SK-N-SH (cell line): ENCODE measurements around the gene CDK13. TPM values are rescaled to one million over a fixed set of nuclear protein-coding genes. Genes with fewer than 3 reads are reported as not detected.

ENCODE experiments used
- CTCF ChIA-PET: fragments of 300-600, 350-600 bp; formaldehyde crosslinking; extraction: SDS; loops from one replicate; lab custom pipeline; 2021; lab: Yijun Ruan, JAX
- POLR2A ChIA-PET: fragments of 350-600 bp; sonication (Branson Sonifier 250); formaldehyde crosslinking; extraction: SDS; loops from one replicate; lab custom pipeline; 2020; ENCODE audit warnings: antibody characterized with exemption, inconsistent platforms; lab: Yijun Ruan, JAX
- DNase-seq: peaks from one replicate; pipeline ENCODE4 v3.0.0; 2012
- H2AFZ ChIP-seq: fragments of 200-600 bp; sonication (generic); 2 replicates; pipeline ENCODE4 v1.8.1; 2016; ENCODE audit warnings: antibody characterized with exemption, mild to moderate bottlenecking, low read depth
- H3F3A ChIP-seq: fragments of 200-600 bp; sonication (generic); replicated peaks from 2 replicates; pipeline ENCODE3; 2016; ENCODE audit warnings: antibody characterized with exemption, mild to moderate bottlenecking; ENCODE audit not compliant: insufficient read depth
- H3K27ac ChIP-seq, 2 experiments: fragments of 200-500 bp in 1 of 2; fragments of 200-600 bp in 1 of 2; sonication (Bioruptor generic) in 1 of 2; sonication (generic), shearing (Covaris generic) in 1 of 2; 2 replicates each; pipeline versions ENCODE4 v1.5.1 to v1.6.1; 2014 to 2016; ENCODE audit warnings: low read depth in 2 of 2, inconsistent platforms in 1 of 2, low read length in 1 of 2, mild to moderate bottlenecking in 1 of 2, mixed read lengths in 1 of 2
- H3K27me3 ChIP-seq: fragments of 200-600 bp; sonication (generic), shearing (Covaris generic); 2 replicates; pipeline ENCODE4 v1.6.1; 2016; ENCODE audit warnings: mixed run types; ENCODE audit not compliant: insufficient read depth
- H3K36me3 ChIP-seq, 2 experiments: fragments of 200-500 bp in 1 of 2; fragments of 200-600 bp in 1 of 2; sonication (Bioruptor generic) in 1 of 2; sonication (generic) in 1 of 2; replicated peaks in 1 of 2; 2 replicates each; pipeline versions ENCODE3 to v1.5.1; 2014 to 2016; ENCODE audit warnings: low read length in 1 of 2, mild to moderate bottlenecking in 1 of 2; ENCODE audit not compliant: insufficient read depth in 2 of 2, control insufficient read depth in 1 of 2
- H3K4me1 ChIP-seq, 2 experiments: fragments of 200-500 bp in 1 of 2; fragments of 200-600 bp in 1 of 2; sonication (Bioruptor generic) in 1 of 2; sonication (generic), shearing (Covaris generic) in 1 of 2; 2 replicates each; pipeline versions ENCODE4 v1.5.1 to v1.6.1; 2014 to 2016; ENCODE audit warnings: low read depth in 1 of 2, low read length in 1 of 2, mixed run types in 1 of 2; ENCODE audit not compliant: insufficient read depth in 2 of 2, control insufficient read depth in 1 of 2
- H3K4me2 ChIP-seq: fragments of 200-600 bp; sonication (generic), shearing (Covaris generic); 2 replicates; pipeline ENCODE4 v1.6.1; 2017; ENCODE audit warnings: mixed run types
- H3K4me3 ChIP-seq, 2 experiments: fragments of 200-500 bp in 1 of 2; fragments of 200-600 bp in 1 of 2; sonication (Bioruptor generic) in 1 of 2; sonication (generic), shearing (Covaris generic) in 1 of 2; 2 replicates each; pipeline versions ENCODE4 v1.5.1 to v1.8.1; 2014 to 2016; ENCODE audit warnings: low read depth in 2 of 2, inconsistent platforms in 1 of 2, low read length in 1 of 2, mild to moderate bottlenecking in 1 of 2, mixed read lengths in 1 of 2, moderate library complexity in 1 of 2
- H3K79me2 ChIP-seq: fragments of 200-600 bp; sonication (generic); 2 replicates; pipeline ENCODE4 v1.8.1; 2017; ENCODE audit warnings: mild to moderate bottlenecking; ENCODE audit not compliant: insufficient read depth
- H3K9ac ChIP-seq: fragments of 200-600 bp; sonication (generic); 2 replicates; pipeline ENCODE4 v1.6.1; 2017; ENCODE audit warnings: mixed run types
- H3K9me2 ChIP-seq: fragments of 200-600 bp; sonication (generic); 2 replicates; pipeline ENCODE4 v1.6.1; 2017; ENCODE audit warnings: mixed run types
- H3K9me3 ChIP-seq: fragments of 200-600 bp; sonication (generic); 2 replicates; pipeline ENCODE4 v1.6.1; 2017; ENCODE audit warnings: mixed run types, mild to moderate bottlenecking, moderate library complexity
- H4K20me1 ChIP-seq: fragments of 200-600 bp; sonication (generic); 2 replicates; pipeline ENCODE4 v1.6.1; 2017; ENCODE audit warnings: mild to moderate bottlenecking, mixed run types; ENCODE audit not compliant: insufficient read depth
- ELF1 ChIP-seq: IDR thresholded peaks from 2 replicates; pipeline ENCODE4 v1.4.0; 2012
- EP300 ChIP-seq, 2 experiments: IDR thresholded peaks; 2 replicates each; pipeline versions ENCODE4 v1.4.0 to v1.6.1; 2012; ENCODE audit warnings: borderline replicate concordance in 1 of 2, low read depth in 1 of 2, low read length in 1 of 2
- EZH2phosphoT487 ChIP-seq: fragments of 200-600 bp; sonication (generic); IDR thresholded peaks from 2 replicates; pipeline ENCODE4 v1.6.1; 2017; ENCODE audit warnings: low read depth, mixed run types, mild to moderate bottlenecking, antibody characterized with exemption, moderate library complexity, borderline replicate concordance
- FOXJ3 ChIP-seq: sonication (generic); formaldehyde crosslinking; IDR thresholded peaks from 2 replicates; pipeline ENCODE4 v1.5.1; 2020; ENCODE audit warnings: mild to moderate bottlenecking, missing genetic modification reagents
- GATA2 ChIP-seq: sonication (generic); formaldehyde crosslinking; IDR thresholded peaks from 2 replicates; pipeline ENCODE4 v1.5.0; 2020; ENCODE audit warnings: mild to moderate bottlenecking, missing genetic modification reagents
- JUND ChIP-seq: IDR thresholded peaks from 2 replicates; pipeline ENCODE4 v1.4.0; 2012
- NRF1 ChIP-seq: IDR thresholded peaks from 2 replicates; pipeline ENCODE4 v1.6.1; 2012; ENCODE audit warnings: low read depth, mild to moderate bottlenecking, low read length
- RAD21 ChIP-seq: IDR thresholded peaks from 2 replicates; pipeline ENCODE4 v1.6.1; 2012; ENCODE audit warnings: mild to moderate bottlenecking, low read length
- RCOR1 ChIP-seq: fragments of 150-350 bp; IDR thresholded peaks from 2 replicates; pipeline ENCODE4 v1.6.1; 2017; ENCODE audit warnings: antibody characterized with exemption, low read length
- RXRA ChIP-seq: IDR thresholded peaks from 2 replicates; pipeline ENCODE4 v1.4.0; 2012; ENCODE audit warnings: low read depth, mild to moderate bottlenecking, borderline replicate concordance
- SIN3A ChIP-seq: IDR thresholded peaks from 2 replicates; pipeline ENCODE4 v1.6.1; 2012; ENCODE audit warnings: low read depth, mild to moderate bottlenecking, low read length, moderate library complexity, borderline replicate concordance
- SMC3 ChIP-seq: IDR thresholded peaks from 2 replicates; pipeline ENCODE4 v1.6.1; 2012; ENCODE audit warnings: low read depth, low read length, improper control_type of control experiment
- TAF1 ChIP-seq: IDR thresholded peaks from 2 replicates; pipeline ENCODE4 v1.6.1; 2012; ENCODE audit warnings: low read depth, mild to moderate bottlenecking, low read length, moderate library complexity, borderline replicate concordance
- TCF12 ChIP-seq: IDR thresholded peaks from 2 replicates; pipeline ENCODE4 v1.4.0; 2012
- YY1 ChIP-seq: IDR thresholded peaks from 2 replicates; pipeline ENCODE4 v1.4.0; 2012; ENCODE audit warnings: low read depth, mild to moderate bottlenecking
- WGBS: methylation state at CpG from one replicate; pipeline ENCODE4 v1.1.6; 2017; ENCODE audit warnings: low lambda C conversion rate; 5-methylcytosine and 5-hydroxymethylcytosine counted together
- polyA plus RNA-seq, 3 experiments: library from polyadenylated mRNA; depleted of rRNA; stranded (reverse); fragments of >200 nt; gene quantifications; 2 replicates each; pipeline ENCODE4 v1.2.3, GENCODE V29; 2012
- TF ChIP-seq, protein P1 (sequence below): IDR thresholded peaks from 2 replicates; pipeline ENCODE4 v1.4.0; 2012; ENCODE audit warnings: low read depth
- TF ChIP-seq, protein P2 (sequence below): IDR thresholded peaks from 2 replicates; pipeline ENCODE4 v1.6.1; 2012; ENCODE audit warnings: mild to moderate bottlenecking, low read depth, low read length, moderate library complexity
- TF ChIP-seq, protein P3 (sequence below): IDR thresholded peaks from 2 replicates; pipeline ENCODE4 v1.4.0; 2012; ENCODE audit warnings: low read depth, borderline replicate concordance
- TF ChIP-seq, protein P4 (sequence below): fragments of 200-600 bp; sonication (generic); IDR thresholded peaks from 2 replicates; pipeline ENCODE4 v1.6.1; 2017; ENCODE audit warnings: antibody characterized with exemption, mild to moderate bottlenecking, moderate library complexity

CDK13 gene
- polyA plus RNA-seq, 1 of the 3 experiments (the other 2 are of a cell fraction) = 23.1 TPM

DNA sequence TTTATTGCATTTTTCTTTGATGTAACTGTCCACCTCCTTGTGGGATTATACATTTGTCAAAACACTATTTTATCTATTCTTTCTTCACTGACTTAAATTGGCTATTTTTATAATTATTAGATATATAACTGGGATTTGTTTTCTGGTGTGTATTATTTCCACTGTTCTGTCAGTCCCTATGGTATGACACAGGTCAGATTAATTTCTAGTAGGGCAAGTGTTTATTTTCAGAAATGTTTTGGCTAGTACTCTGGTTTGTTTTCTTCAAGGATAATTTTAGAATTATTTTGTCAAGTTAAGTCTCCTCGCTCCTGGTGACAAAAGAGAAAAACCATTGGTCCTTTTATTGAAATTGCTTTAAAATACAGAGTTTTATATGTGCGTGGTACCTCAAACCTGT lies 93.1 kb downstream of the CDK13 start:
- Histone ChIP-seq H3K4me3 (no peak overlapping the region), H3K79me2 (peaks cover 28% of the 10 kb centered on the region), H3K27ac (no peak overlapping the region), H3F3A (peaks cover 9% of the 10 kb centered on the region), H3K4me1 (no peaks in the 10 kb centered on the region), H3K4me2 (no peak overlapping the region), H3K9me2 (no peaks in the 10 kb centered on the region; the same call in 1 of the 2 replicates), H3K27me3 (no peaks in the 10 kb centered on the region), H3K36me3 (peaks cover 5 to 54% of the 10 kb centered on the region in 2 experiments), H3K9ac (no peak overlapping the region), H3K9me3 (no peaks in the 10 kb centered on the region), H2AFZ (no peak overlapping the region), H4K20me1 (no peaks in the 10 kb centered on the region)
- 98% methylated on average over 2 of the region's 2 CpGs for WGBS
- POLR2A ChIA-PET = no interaction called here
- CTCF ChIA-PET = interaction anchor here (1.5 to 3.1 kb wide), 2 partner anchors 10 to 147 kb away, joined by 3 to 20 read pairs; no protein-coding TSS in a partner anchor
- no peak for DNase-seq
- TF ChIP-seq SIN3A = no peak
- no peak for TF ChIP-seq YY1
- TF ChIP-seq, protein P1, sequence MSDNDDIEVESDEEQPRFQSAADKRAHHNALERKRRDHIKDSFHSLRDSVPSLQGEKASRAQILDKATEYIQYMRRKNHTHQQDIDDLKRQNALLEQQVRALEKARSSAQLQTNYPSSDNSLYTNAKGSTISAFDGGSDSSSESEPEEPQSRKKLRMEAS = no peak
- no peak for TF ChIP-seq RAD21
- TF ChIP-seq EZH2phosphoT487 = no peak
- no peak for TF ChIP-seq TCF12
- TF ChIP-seq ELF1 = no peak
- TF ChIP-seq GATA2 (CRISPR knock-in tag) = no peak
- TF ChIP-seq, protein P2, sequence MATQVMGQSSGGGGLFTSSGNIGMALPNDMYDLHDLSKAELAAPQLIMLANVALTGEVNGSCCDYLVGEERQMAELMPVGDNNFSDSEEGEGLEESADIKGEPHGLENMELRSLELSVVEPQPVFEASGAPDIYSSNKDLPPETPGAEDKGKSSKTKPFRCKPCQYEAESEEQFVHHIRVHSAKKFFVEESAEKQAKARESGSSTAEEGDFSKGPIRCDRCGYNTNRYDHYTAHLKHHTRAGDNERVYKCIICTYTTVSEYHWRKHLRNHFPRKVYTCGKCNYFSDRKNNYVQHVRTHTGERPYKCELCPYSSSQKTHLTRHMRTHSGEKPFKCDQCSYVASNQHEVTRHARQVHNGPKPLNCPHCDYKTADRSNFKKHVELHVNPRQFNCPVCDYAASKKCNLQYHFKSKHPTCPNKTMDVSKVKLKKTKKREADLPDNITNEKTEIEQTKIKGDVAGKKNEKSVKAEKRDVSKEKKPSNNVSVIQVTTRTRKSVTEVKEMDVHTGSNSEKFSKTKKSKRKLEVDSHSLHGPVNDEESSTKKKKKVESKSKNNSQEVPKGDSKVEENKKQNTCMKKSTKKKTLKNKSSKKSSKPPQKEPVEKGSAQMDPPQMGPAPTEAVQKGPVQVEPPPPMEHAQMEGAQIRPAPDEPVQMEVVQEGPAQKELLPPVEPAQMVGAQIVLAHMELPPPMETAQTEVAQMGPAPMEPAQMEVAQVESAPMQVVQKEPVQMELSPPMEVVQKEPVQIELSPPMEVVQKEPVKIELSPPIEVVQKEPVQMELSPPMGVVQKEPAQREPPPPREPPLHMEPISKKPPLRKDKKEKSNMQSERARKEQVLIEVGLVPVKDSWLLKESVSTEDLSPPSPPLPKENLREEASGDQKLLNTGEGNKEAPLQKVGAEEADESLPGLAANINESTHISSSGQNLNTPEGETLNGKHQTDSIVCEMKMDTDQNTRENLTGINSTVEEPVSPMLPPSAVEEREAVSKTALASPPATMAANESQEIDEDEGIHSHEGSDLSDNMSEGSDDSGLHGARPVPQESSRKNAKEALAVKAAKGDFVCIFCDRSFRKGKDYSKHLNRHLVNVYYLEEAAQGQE = no peak
- no peak for TF ChIP-seq EP300 (IDR thresholded peaks at IDR 0.05; ENCODE audit: borderline replicate concordance in 1 of 2, low read depth in 1 of 2, low read length in 1 of 2)
- TF ChIP-seq, protein P3, sequence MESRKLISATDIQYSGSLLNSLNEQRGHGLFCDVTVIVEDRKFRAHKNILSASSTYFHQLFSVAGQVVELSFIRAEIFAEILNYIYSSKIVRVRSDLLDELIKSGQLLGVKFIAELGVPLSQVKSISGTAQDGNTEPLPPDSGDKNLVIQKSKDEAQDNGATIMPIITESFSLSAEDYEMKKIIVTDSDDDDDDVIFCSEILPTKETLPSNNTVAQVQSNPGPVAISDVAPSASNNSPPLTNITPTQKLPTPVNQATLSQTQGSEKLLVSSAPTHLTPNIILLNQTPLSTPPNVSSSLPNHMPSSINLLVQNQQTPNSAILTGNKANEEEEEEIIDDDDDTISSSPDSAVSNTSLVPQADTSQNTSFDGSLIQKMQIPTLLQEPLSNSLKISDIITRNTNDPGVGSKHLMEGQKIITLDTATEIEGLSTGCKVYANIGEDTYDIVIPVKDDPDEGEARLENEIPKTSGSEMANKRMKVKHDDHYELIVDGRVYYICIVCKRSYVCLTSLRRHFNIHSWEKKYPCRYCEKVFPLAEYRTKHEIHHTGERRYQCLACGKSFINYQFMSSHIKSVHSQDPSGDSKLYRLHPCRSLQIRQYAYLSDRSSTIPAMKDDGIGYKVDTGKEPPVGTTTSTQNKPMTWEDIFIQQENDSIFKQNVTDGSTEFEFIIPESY = no peak
- no peak for TF ChIP-seq RXRA
- TF ChIP-seq, protein P4, sequence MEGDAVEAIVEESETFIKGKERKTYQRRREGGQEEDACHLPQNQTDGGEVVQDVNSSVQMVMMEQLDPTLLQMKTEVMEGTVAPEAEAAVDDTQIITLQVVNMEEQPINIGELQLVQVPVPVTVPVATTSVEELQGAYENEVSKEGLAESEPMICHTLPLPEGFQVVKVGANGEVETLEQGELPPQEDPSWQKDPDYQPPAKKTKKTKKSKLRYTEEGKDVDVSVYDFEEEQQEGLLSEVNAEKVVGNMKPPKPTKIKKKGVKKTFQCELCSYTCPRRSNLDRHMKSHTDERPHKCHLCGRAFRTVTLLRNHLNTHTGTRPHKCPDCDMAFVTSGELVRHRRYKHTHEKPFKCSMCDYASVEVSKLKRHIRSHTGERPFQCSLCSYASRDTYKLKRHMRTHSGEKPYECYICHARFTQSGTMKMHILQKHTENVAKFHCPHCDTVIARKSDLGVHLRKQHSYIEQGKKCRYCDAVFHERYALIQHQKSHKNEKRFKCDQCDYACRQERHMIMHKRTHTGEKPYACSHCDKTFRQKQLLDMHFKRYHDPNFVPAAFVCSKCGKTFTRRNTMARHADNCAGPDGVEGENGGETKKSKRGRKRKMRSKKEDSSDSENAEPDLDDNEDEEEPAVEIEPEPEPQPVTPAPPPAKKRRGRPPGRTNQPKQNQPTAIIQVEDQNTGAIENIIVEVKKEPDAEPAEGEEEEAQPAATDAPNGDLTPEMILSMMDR = no peak
- no peak for TF ChIP-seq NRF1
- no peak for TF ChIP-seq SMC3
- no peak for TF ChIP-seq FOXJ3 (CRISPR knock-in tag)
- no peak for TF ChIP-seq RCOR1
- no peak for TF ChIP-seq TAF1
- TF ChIP-seq JUND = no peak
